Nucleus accumbens (tissue), 56 donors: ENCODE results near the gene MYOG.

Experiments
- DNase-seq, 56 donors: peaks; one replicate each; lab custom pipeline; 2025; lab: John Stamatoyannopoulos, UW

The MYOG gene

DNA sequence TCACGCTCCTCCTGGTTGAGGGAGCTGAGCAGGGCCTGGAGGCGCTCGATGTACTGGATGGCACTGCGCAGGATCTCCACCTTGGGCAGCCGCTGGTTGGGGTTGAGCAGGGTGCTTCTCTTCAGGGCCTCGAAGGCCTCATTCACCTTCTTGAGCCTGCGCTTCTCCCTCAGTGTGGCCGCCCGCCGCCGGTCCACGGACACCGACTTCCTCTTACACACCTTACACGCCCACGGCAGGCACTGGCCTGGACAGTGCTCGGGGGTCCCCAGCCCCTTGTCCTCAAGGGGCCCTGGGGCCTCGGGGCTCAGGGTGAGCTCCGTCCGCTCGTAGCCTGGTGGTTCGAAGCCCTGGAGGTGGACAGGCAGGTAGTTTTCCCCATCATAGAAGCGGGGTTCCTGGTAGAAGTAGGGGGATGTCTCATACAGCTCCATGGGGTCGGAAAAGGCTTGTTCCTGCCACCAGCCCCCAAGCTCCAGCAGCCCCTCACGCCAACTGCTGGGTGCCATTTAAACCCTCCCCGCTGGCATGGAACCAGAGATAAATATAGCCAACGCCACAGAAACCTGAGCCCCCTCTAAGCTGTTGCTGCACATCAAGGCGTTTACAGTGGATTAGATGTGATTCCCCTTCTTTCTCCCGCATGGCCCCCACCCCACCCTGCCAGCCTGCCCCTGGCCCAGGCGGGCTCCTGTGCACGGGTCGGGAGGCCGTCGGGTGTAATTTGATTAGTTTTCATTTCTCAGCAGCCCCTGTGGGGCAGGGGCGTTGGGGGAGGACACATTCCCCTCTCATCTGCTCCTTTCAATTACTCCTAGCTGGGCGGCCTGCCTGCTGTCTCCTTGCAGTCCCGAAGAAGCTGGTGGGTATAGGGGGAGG is at the start of gene MYOG:
TSS of gene MYOG (minus strand) at position 485 of the 879 bp plus-strand sequence. CDS start at position 434, 51 bp downstream.
- no peak for DNase-seq

DNA sequence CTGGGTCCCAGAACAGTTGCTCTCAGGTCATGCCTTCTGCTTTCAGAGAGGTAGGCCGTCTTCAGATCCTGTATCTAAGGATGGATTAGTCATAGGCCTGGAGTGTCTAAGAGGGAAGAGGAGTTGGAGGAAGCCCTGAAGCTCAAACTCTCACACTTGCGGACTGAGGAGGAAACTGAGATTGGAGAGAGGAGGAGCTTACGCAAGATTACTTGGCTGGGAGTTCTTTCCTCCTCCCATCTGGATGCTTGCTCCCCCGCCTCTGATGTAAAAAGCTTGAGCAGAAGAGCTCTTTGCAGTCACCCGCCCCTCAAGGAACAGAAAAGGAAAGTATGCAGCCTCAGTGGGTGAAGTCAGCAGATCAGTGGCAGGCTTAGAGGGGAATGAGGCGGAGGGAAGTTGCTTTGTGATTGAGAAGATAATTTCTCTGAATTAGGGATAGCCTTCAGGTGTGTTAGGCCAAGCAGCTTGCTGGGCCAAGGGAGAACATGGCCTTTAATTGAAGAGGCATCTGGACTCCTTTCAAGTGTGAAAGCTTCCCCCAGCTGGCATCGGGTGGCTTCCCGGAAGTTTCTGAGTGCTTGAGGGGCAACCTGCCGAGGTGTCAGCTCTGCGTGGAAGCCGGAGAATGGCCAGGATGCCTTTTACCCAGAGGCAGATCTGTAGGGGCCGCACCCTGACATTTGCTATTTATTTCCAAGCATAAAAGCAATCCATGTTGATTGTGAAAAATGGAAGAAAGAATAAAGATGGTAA is 48.3 kb upstream of the MYOG start:
- peak in 20 of 56 donors; percentile 29 to 84 (median 64) for DNase-seq

DNA sequence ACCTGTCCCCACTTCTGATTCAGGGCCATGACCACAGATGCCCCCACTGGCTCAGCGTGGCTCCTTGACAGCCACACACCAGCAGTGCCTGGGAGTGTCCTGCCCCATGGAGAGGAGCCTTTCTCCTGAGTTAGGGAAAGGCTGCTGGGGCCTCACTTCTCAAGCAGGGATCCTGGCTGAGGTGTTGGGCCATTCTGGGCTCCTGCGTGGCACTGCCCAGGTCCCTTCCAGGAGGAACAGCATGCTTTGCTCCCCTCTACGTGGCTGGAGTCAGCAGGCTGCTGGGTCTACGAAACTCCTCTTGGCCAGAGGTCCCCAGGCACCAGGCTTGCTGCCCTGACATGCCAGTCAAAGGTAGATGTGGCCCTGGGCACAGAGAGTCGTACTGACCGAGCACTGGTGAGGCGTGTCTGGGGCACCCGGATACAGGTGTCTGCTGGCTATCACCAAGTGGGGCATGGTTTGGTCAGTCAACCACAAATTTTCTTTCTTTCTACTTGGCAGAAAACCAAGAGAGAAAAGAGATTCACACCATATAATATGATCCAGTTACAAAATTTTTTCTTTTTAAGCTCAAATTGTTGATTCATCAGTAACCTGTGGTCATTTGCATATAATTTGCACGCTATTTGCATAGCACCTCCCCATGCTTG is 45.9 kb upstream of the MYOG start:
- DNase-seq: no peak

DNA sequence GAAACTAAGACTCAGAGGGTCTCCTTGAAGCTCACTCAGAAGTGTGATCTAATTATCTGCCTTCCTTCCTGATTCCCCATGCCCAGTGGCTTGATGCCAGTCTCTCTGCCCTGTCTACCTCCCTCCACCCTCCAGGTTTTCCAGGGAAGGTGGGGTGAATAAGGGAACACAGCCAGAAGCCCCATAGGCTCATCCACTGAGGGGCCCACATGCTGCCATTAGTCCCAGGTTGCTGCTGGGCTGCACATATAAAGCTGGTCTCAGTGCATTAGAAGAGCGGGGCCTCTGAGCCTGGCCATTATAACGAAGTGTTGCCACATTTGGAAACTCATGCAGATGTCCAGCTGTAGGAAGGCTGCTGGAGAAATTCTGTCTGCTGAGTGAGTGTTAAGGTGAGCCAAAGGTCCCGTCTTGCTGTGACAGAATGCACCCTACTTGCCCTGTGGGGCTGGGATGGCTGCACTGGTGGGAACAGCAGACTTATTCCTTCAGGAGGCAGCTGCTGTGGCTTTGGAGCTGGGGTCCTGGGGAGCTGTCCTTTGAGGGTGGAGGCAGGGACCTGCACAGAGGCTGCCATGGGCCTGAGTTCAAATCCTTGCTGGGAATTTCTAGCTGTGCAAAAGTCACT is 44.7 kb upstream of the MYOG start:
- DNase-seq: no peak

DNA sequence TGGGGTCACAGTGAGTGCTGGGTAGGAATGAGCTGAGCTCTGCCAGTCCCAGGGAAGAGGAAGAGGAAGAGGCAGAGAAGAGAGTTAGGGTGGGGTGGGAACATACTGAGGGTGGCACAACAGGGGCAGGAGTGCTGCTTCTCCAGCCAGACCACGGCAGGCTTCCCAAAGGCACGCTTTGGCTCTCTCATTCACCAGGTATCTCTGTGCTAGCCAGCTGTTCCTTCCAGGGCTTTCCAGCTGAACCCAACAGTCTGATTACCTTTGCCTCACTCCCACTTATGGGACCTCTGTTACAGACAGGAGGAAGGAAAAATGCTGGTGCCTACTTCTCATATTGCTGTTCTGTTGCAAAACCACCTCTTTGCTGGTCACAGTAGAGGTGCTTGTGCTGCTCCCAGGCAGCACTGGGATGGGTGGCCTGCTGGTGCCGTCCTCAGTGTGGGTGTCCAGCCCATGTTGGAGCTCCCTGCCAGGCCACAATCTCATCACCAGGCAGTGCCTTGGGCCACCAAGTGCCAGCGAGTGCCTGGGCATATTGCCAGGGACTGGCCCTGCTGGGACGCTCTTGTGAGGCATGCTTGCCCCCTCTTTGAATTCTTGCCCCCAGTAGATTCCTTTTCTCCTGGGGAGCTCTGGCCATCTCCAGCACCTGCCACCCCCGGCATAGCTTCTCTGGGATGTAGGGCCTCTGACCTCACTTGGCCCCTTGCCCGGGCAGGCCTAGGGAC is 43.9 kb upstream of the MYOG start:
- DNase-seq: peak in 54 of 56 donors; percentile 49 to 93 (median 86)

DNA sequence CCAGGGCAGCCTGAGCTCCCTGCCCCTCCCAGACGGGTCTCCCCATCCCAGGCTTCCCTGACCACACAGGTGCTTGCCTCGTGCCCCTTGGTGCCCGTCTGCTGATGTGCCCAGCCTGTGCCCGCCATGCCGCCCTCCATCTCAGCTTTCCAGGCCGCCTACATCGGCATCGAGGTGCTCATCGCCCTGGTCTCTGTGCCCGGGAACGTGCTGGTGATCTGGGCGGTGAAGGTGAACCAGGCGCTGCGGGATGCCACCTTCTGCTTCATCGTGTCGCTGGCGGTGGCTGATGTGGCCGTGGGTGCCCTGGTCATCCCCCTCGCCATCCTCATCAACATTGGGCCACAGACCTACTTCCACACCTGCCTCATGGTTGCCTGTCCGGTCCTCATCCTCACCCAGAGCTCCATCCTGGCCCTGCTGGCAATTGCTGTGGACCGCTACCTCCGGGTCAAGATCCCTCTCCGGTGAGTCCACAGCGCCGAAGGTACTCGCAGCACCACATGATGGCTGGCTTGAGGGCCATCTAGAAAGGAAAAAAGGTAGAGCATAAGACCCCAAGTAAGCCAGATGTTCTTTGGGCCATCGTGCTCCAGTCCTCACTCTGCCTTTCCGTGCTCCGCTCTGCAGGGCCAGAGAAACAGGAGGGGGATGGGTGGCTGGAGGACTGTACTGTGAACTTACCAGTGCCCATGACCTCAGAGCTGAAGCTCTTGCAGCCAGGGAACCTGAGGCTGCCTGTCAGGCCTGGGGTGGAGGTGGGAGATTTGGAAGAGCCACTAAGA is 43.1 kb upstream of the MYOG start:
- DNase-seq: peak in 18 of 56 donors; percentile 29 to 77 (median 50)

DNA sequence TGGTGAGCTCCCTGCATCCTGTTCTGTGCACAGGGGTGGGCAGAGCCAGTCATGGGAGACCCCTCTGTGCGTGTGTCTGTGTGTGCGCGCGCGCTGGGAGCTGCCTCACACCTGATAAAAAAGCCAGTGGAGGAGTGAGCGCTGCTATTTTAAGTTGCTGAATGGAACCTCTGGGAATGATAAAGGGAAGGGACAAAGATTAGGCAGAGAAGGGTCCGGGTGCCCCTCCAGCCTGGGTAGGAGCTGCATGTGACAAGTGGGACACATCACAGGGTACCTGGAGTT is 42.6 kb upstream of the MYOG start:
- no peak for DNase-seq

DNA sequence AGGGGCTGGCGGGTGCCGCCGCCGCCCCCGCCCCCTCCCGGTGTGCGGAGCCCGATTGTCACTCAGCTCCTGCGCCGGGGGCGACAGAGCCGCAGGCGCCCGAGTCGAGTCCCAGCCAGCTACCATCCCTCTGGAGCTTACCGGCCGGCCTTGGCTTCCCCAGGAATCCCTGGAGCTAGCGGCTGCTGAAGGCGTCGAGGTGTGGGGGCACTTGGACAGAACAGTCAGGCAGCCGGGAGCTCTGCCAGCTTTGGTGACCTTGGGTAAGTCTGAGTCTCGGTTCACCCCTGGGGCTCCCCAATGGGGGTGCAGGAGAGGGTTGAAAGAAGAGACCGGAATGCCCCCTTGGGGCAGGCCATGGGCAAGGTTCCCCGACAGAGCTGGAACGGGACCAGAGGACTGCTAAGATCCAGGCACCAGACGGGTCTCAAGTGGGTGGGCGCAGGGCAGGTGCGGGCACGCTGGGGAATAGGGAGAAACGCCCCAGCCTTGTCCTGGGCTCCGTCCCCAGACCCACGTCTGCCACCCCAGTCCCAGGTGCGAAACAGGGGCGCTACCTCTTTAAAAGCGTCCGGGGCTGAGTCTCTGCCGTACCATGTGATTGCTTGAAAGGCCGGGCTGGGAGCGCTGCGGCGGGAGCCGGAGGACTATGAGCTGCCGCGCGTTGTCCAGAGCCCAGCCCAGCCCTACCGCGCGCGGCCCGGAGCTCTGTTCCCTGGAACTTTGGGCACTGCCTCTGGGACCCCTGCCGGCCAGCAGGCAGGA is 42.0 kb upstream of the MYOG start, which contains the start of gene ADORA1:
TSS of gene ADORA1 (plus strand) at position 61 of the 765 bp plus-strand sequence. CDS start 1,116 bp downstream, outside the sequence.
- peak in 51 of 56 donors; percentile 39 to 89 (median 72) for DNase-seq

DNA sequence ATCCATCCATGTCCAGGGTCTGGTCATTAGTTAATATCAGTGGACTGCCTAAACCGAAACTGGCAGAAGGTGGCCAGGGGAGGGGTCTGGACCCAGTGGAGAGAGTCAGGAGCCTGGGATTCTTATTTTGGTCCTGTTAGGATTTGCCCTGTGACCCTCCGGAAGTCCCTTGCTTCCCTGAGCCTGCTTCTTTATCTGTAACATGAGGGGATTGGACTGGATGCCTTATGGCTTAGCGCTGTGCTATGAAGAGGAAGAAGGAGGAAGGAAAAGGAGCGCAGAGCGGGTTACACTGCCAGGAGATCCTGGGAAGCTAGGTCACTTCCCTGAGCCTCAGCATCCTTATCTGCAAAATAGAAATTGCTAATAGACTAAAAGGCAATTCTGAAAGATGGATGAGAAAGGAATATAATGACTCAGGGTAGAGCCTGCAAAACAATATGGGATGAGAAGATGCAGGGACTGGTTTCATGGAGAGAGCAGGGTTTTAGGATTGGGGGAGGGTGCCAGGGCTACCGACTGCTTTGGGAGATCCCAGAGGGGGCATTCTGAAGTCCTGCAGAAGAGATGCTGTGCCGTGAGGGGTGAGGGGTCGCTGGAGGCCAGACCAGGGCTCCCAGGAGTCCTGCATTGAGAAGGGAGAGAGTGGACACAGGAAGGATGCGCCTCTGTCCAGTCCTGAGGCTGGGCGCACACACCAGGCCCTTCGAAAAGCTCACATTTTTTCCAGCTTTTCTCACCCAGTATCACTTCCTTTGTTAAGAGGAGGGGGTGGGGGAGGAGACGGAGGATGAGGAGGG is 41.3 kb upstream of the MYOG start:
- no peak for DNase-seq

DNA sequence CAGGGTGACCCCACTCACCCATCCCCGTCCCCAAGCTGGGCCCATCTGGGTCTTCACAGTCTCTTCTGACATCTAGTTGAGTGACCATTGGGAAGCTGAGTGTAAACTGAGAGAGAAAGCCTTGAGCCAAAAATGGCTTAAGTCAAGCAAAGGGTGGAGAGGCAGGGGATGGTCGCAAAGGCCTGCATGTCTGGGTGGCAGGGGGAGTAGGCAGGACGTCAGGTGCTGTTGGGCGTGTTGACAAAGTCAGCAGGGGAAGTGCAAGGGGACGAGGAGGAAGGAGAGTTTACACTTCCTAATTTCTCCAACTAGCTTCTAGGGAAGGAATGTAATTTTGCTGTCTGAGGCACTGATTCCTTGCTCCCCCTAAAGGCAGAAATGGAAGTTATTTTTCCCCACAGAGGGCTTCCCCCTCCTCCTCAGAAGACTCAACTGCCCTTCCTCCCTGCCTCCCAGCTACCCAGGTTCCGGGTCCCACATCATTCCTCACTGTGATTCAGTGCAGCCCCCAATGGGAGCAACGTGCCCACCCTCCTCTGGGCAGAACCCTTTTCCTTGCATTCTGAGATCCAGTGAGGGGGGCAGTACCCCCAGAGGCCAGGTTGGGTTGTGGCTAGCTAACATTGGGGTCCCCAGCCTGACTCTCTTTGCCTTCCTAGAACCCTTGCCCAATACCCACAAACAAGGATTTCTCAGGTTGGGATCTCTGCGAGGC is 40.5 kb upstream of the MYOG start:
- peak in 1 of 56 donors; percentile 35 for DNase-seq

DNA sequence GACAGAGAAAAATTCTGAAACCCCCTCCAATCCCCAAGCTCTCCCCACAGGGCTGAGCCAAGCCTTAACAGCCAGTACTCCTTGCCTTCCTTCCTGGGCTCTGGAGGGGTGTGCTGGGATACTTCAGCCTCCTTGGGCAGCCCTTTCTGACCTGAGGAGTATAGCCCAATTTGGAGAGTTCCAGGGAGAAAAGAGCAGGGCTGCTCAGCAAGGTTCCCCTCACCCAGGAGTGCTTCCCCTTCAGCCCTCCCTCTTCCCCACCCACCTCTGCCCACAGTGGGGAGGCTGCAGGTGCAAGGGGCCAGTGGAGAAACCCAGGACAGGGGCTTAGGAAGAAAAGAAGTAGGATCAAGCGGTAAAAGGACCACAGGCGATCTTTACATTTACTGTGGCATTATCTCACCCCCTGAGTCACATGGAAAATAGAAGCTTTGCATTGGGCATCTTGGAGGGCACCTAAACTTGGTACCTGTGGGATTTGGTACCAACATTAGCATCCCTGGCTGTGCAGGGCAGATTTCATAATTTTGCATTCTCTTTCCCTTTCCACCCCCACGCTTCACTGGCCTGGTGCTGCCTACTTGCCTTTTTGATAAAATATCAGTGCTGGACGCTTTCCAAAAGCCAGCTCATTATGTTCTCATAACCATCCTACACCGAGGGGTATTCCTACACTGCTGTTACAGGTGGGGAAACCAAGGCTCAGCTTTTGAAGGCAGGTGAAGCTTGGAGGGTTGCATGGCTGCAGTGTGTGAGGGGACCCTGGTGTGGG is 38.9 kb upstream of the MYOG start:
- DNase-seq: no peak

DNA sequence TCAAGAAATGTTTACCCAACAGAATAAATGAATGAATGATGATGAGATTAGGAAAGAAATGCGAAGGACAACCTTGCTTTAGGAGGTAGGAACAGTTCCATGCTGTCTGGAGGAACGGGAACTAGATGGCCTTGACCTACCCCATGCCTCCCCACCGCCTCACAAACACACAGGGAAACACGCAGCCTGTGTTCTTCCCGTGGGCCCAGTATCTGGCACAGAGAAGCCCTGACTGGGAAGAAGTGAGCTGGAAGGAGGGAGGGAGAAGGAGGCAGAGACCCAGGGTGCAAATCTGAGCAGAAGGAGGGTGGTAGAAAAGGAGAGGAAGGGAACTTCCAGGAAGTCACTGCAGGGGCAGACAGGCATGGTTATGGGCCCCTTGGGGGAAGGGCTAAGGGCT is 38.2 kb upstream of the MYOG start:
- no peak for DNase-seq

DNA sequence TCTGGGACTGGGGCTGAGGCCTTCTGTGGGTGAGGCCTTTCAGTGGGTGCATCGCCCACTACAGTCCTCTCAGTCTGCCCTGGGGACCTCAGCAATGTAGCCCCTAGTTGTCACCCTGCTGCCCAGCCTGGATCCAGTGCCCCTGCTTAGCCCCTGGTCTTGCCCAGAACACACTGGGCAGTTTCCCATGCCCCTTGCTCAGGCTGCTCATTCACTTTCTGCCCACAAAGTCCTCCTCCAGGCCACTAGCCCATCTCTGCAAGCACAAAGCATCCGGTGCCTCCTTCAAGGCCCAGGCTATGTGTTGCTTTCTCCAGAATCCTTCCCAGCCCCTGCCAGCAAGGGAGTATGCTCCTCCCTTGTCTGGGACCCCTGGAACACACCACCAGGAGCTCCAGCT is 36.3 kb upstream of the MYOG start:
- DNase-seq: no peak

DNA sequence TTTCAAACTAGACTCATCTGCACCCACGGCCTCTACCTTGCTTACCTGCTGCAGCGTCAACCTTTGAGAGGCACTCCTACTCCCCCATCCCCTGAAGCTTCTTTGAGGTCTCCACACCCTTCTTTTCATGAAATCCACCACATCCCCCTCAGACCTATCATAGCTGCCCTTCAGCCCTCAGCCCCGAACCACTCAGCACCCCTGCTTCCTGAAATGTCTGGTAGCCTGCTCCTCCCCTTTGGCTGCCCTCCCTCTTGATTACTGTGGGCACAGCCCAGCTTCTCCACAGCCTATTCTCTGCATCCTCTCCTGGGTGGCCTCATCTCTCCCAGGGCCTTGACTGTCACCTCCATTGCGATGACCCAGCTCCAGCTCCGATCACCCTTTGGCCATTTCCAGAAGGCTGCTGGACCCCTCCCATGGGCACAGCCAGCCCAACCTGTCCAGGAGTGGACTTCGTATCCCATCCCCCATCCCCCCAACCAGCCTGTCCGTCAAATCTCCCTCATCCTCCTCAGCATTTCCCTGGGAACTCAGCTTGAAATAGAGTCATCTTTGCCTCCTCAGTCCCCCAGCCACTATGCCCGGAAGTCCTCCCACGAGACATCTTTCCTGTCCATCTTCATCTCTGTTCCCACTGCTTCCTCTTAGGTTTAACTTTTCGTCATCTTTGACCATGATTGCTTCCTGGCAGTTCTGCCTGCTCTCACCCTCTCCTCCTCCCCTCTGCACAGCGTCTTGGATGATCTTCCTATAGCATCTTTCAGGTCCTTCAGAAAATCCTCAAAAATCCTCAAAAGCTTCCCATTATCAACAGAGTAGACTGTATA is 35.6 kb upstream of the MYOG start:
- no peak for DNase-seq
